NCI-H526 treated with DMSO at 0.1 percent for 48 hours (cell line): ENCODE measurements around the gene AFF1.

Experiments
- DNase-seq: peaks from one replicate; lab custom pipeline; 2025; lab: John Stamatoyannopoulos, UW

Gene AFF1

DNA sequence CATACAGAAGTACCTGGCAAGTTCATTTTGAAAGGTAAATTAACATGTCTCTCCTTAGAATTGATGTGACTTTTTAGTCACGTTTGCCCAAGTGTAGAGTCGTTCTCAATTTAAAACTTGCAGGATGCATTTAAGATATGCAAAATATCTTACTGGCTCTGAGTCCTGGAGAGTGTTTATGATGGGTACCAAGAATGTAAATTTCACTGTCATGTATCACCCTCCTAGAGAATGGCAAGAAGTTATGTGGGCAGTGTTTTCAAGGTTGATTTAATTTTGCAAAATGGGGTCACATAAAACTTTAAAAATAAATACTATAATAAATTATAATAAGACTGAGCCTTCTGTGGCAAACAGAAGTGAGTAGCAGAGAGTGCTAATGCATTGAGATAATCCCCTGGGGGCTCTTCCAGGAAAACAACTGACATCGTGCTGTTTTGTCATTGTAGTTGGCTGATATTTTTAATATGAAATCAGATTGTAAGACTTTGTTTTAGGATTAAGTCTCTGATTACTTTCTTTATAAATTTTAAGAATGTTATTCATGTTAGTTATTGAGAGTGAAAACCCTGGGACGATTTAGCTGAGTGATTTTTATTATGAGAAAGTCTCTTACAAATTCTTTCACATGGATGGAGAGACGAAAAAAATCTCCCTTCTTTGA is 103.0 kb downstream of the AFF1 start:
- DNase-seq, result no peak

DNA sequence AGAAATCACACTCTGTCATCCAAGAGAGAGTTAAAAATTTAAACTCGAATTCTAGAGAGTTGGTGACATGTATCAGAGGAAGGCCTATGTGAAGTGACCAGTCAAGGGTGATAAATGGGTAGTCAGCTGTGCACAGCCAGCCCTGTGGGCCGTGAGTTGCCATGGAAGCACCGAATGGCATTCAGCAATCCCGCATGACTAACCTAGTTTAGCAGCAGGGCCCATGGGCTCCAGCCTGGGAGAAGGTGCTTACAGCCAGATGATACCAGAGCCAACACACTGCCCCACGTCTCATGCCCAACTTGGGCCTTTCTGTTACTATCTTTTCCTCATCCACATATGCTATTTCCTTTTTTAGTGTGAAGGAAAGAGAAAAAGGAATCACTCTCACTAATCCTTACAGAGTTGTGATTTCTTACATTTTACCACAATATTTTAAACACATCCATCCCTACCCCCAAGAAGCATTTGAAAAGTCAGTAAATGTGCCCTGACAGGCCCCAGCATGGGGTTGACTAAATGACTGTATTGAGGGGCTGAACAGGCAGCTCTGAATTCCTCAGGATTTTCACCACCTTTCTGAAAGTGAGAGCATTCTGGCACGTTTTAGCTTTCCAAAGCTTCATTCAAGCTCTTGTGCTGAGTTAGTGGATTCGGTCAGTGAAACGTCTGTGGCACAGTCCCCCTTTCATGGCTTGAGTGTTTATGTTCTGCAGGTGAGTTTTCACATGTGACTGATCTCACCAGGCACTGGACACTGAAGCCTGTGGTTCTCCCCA is 104.2 kb downstream of the AFF1 start:
- peak; percentile 34 for DNase-seq

DNA sequence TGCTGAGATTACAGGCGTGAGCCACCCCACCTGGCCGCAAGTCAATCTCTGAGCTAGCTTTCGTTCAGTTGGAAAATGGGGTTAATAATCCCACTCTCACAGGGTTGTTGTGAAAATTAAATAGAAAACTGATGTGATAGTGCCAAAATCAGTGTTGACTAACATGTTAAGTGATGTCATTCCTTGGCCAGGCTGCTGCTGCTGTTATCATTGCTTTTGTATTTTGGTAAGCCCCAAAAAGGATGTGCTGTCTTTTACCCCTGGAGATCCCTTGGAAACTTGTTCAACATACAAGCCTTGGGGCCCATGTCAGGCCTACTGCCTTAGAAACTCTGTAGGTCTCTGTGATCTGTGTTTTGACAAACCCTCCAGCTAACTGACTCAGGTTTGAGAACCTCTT is 106.3 kb downstream of the AFF1 start:
- no peak for DNase-seq

DNA sequence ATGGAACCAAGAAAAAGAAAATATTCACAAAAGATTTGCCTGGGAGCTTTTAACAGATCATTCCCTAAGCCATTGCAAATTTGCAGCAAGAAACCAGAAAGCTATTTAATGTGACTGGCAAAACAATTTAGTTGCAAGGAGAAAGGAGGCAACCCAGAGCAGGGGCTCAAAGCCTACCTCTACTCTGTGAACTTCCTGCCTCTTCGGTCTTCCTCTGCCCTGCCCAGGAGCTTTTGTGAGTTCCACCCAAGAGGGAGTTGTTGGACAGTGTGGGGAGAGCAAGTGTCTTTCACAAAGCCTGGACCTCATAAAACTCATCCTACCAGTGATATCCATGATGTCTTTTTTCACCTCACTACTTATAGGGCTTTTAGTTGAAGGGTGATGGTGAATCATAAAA is 107.4 kb downstream of the AFF1 start:
- DNase-seq, result no peak

- no peak for DNase-seq
Measured at GRCh38 chr4:87042986-87043820, 108.4 kb downstream of the AFF1 start.

DNA sequence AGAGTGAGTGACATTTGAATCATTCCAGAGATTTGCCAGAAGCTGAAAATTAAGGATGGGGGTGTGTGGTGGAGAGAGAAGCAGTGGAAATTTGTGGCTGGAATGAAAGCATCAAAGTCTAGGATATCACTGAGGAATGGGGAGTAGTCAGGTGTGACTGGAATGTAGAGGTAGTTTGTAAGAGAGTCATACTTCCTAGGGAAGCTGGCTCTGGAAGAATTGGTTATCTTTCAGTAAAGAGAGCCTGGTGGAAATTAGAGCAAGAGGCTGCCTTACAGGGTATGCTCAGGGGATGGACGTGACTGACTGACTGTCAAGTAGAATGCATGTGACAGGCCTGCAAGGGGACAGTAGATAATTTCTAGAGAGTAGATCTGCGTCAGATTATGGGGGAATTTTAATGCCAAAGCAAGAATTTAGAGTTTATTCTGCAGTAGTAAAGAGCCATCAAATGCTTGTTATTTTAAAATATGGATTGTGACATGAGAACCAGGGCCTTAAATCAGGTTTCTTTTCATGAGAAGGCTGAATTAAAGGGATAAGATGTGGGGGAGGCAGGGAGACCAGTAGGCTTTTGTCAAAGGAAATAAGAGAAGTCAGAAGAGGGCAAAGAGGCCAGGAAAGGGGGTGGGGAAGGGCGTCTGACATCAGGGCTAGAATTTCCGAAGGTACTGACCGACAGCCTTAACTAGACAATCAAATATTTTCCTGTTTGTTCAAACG is 109.9 kb downstream of the AFF1 start:
- DNase-seq, result no peak

DNA sequence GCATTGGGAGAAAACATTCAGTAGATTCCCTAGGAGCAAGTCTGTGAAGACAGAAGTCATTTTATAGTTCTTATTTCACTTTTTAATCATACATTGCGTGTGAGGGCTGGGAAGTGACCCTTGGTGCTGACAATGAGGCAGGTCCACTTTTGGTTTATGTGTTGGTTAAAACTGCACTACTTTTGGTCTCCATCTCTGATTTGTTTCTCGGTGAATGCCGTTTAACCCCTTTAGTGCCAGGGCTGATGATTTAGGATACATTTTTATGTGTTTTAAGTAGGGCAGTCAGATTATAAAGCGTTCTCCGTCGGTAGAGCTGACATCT is 110.4 kb downstream of the AFF1 start:
- DNase-seq, result no peak

GRCh38 chr4:87045659-87046058 is 110.8 kb downstream of the AFF1 start:
- no peak for DNase-seq

GRCh38 chr4:87046121-87046551 is 111.3 kb downstream of the AFF1 start:
- no peak for DNase-seq

DNA sequence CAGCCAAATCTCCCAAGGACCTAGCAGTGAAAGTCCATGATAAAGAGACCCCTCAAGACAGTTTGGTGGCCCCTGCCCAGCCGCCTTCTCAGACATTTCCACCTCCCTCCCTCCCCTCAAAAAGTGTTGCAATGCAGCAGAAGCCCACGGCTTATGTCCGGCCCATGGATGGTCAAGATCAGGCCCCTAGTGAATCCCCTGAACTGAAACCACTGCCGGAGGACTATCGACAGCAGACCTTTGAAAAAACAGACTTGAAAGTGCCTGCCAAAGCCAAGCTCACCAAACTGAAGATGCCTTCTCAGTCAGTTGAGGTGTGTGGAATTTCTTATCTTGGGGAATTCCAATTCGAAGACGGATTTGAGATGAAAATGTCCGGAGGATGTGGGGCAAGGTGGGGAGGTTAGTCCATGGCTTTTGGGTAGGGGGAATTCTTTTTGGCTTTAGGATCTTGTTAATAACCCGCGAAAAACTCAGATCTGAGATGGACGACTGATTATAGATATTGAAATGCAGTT is 112.5 kb downstream of the AFF1 start:
- no peak for DNase-seq

GRCh38 chr4:87049508-87049907 is 114.7 kb downstream of the AFF1 start:
- no peak for DNase-seq

- DNase-seq, result no peak
Measured at GRCh38 chr4:87050596-87050995, 115.8 kb downstream of the AFF1 start.

- DNase-seq, result no peak
Measured at GRCh38 chr4:87051121-87051713, 116.4 kb downstream of the AFF1 start.

DNA sequence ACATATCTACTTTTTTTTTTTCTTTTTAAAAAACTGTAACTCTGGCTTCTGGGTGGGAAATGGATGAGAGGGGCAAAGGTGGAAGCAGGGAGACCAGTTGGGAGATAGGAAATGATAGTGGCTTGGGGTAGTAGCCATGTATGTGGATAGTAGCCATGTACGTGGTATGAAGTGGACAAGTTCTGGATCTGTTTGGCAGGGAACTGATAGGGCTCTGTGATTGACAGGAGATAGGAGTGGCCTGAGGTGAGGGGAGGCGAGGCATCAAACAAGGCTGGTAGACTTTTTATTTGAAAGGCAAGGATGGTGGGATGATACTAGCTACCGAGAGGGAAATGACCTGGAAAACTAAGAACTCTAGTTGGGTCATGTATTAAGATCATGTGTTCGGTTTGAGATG is 117.8 kb downstream of the AFF1 start:
- no peak for DNase-seq

DNA sequence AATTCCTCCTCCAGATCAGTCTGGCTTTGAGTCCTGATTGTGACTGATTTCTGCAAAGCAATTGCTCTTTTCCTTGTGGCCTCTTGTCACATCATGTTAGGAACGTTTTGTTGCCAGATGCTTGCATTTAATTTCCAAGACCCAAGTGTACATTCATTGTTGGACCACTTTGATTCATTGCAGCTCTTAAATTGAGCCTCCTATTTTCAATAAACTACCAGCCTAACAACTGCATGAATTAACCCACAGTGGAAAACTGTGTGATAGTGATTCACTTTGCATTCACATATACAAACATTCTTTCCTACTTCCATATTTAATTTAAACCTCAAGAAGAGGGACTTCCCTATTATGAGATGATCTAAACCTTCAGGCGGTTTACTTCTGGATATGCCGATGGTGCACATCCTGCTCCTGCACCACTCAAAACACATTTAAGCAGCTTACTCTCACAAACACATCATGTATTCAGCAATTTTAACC is 118.4 kb downstream of the AFF1 start:
- DNase-seq, result no peak

- DNase-seq, result no peak
Measured at GRCh38 chr4:87053802-87054767, 119.3 kb downstream of the AFF1 start.

DNA sequence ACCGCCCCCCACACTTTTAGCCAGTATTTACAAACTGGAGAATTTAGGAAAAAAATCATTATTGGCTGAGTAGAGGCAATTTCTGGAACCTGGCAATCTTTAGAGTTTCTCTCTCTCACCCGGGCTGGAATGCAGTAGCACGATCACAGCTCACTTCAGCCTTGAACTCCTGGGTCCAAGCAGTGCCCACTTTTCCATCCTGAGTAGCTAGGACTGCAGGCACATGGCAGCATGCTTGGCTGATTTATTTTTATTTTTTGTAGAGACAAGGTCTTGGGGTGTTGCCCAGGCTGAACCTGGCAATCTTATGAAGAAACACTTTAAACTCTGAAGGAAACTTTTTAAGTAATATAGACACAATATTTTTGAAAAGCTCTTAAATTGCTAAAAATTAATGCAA is 120.1 kb downstream of the AFF1 start:
- DNase-seq, result no peak

GRCh38 chr4:87055311-87055710 is 120.5 kb downstream of the AFF1 start:
- no peak for DNase-seq

GRCh38 chr4:87056881-87057280 is 122.1 kb downstream of the AFF1 start:
- DNase-seq, result no peak

DNA sequence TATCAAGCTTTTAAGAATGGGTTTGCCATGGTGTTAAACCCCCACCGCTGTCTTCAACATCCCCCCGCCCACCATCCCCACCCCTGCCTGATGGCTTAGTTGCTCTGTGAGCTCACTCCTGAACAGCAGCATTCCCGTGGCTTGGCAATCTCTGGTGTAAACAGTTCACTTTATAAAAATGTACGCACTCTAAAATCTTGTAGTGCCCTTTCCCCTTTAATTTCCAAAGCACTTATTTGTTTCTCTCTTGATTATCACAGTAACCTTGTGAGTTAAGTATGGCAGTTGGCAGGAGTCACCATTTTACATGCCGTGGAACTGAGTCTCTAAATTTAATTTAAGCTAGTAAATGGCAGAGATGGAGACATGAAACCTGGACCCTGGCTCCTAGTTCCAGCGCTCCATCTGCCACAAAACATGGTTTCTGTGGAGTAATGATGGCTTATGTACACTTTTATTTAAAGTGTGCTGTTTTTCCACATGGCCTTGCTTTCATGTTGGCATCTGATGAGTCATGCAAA is 123.1 kb downstream of the AFF1 start:
- DNase-seq, result no peak
